ENCODE results near the gene SMIM41. TPM values are rescaled to one million over a fixed set of nuclear protein-coding genes. Genes with fewer than 3 reads are reported as not detected.

Gene SMIM41
- total RNA-seq, 4 donors from 2014 or later: not detected

GRCh38 chr12:52086944-52087835 is 7.7 kb downstream of the SMIM41 start:
- in situ Hi-C loops (cut with MboI; ENCODE audit: low sequenced_read_pairs in 4 of 4) (loop anchor here in 1 of 4 donors (10.0 kb wide), 1 partner anchor 62 kb away; no protein-coding TSS in a partner anchor), intact Hi-C loops (cut with DNase I; ENCODE audit: low total_unique reads) (loop anchor here (1.0 to 5.0 kb wide), 2 partner anchors 35 to 62 kb away; no protein-coding TSS in a partner anchor)
- Histone ChIP-seq H3K36me3 (no peaks in the 10 kb centered on the region), H3K4me3 (peak overlapping the region in 2 of 4 donors; percentile 17 to 39), H3K4me1 (peaks cover 42 to 51% of the 10 kb centered on the region in 2 donors), H3K27me3 (peaks cover 0 to 4% (median 0%) of the 10 kb centered on the region in 3 donors), H3K27ac (peak overlapping the region; percentile 74 to 84 (median 81)), H3K9me3 (no peaks in the 10 kb centered on the region)
- ATAC-seq (peak; percentile 74 to 78), DNase-seq (peak; percentile 50 to 76)
- TF ChIP-seq POLR2A (IDR thresholded peaks at IDR 0.05): no peak
- TF ChIP-seq CTCF (IDR thresholded peaks at IDR 0.05 in 4 of 5, conservative IDR thresholded peaks at IDR 0.05 in 1 of 5): no peak

GRCh38 chr12:52087961-52088820 is 8.7 kb downstream of the SMIM41 start:
- DNase-seq (peak in 1 of 2 donors; percentile 73), ATAC-seq (peak; percentile 26 to 50)
- Histone ChIP-seq H3K27me3 (peaks cover 0 to 4% (median 0%) of the 10 kb centered on the region in 3 donors), H3K9me3 (no peaks in the 10 kb centered on the region), H3K27ac (peak overlapping the region; percentile 74 to 84 (median 81)), H3K4me1 (peaks cover 33 to 42% of the 10 kb centered on the region in 2 donors), H3K4me3 (no peak overlapping the region), H3K36me3 (no peaks in the 10 kb centered on the region)
- intact Hi-C loops (cut with DNase I; ENCODE audit: low total_unique reads): loop anchor here (1.0 to 5.0 kb wide), 2 partner anchors 34 to 63 kb away; no protein-coding TSS in a partner anchor
- TF ChIP-seq POLR2A (IDR thresholded peaks at IDR 0.05) (no peak), CTCF (IDR thresholded peaks at IDR 0.05 in 4 of 5, conservative IDR thresholded peaks at IDR 0.05 in 1 of 5) (no peak)
- in situ Hi-C loops (cut with MboI; ENCODE audit: low sequenced_read_pairs in 4 of 4): loop anchor here in 1 of 4 donors (10.0 kb wide), 1 partner anchor 63 kb away; no protein-coding TSS in a partner anchor

- in situ Hi-C loops (cut with MboI; ENCODE audit: low sequenced_read_pairs in 4 of 4): loop anchor here in 1 of 4 donors (10.0 kb wide), 1 partner anchor 65 kb away; no protein-coding TSS in a partner anchor
- ATAC-seq (no peak), DNase-seq (no peak)
- peaks cover 28 to 36% of the 10 kb centered on the region in 2 donors for H3K4me1 ChIP-seq
- H3K9me3 ChIP-seq: no peaks in the 10 kb centered on the region
- H3K27ac ChIP-seq: peak overlapping the region in 1 of 4 donors; percentile 74
- H3K36me3 ChIP-seq: no peaks in the 10 kb centered on the region
- no peak overlapping the region for H3K4me3 ChIP-seq
- no peak for TF ChIP-seq CTCF (IDR thresholded peaks at IDR 0.05 in 4 of 5, conservative IDR thresholded peaks at IDR 0.05 in 1 of 5)
- no peak for TF ChIP-seq POLR2A (IDR thresholded peaks at IDR 0.05)
- peaks cover 0 to 4% (median 0%) of the 10 kb centered on the region in 3 donors for H3K27me3 ChIP-seq
- intact Hi-C loops (cut with DNase I; ENCODE audit: low total_unique reads): loop anchor here (5.0 kb wide), 1 partner anchor 33 kb away; no protein-coding TSS in a partner anchor
Observed at GRCh38 chr12:52089491-52089890, 10.0 kb downstream of the SMIM41 start.

- no peaks in the 10 kb centered on the region for H3K36me3 ChIP-seq
- in situ Hi-C loops (cut with MboI; ENCODE audit: low sequenced_read_pairs in 4 of 4) (no loop called here), intact Hi-C loops (cut with DNase I; ENCODE audit: low total_unique reads) (no loop called here)
- H3K27ac ChIP-seq: no peak overlapping the region
- peaks cover 28 to 36% of the 10 kb centered on the region in 2 donors for H3K4me1 ChIP-seq
- H3K4me3 ChIP-seq: no peak overlapping the region
- no peak for TF ChIP-seq CTCF (IDR thresholded peaks at IDR 0.05 in 4 of 5, conservative IDR thresholded peaks at IDR 0.05 in 1 of 5)
- no peak for TF ChIP-seq POLR2A (IDR thresholded peaks at IDR 0.05)
- H3K27me3 ChIP-seq: peaks cover 0 to 4% (median 0%) of the 10 kb centered on the region in 3 donors
- ATAC-seq (no peak), DNase-seq (no peak)
- H3K9me3 ChIP-seq: no peaks in the 10 kb centered on the region
Observed at GRCh38 chr12:52090291-52090690, 10.8 kb downstream of the SMIM41 start.
